WERI-Rb-1 (cell line): ENCODE results near the gene SLC49A4.

ENCODE experiments used
- DNase-seq: peaks from one replicate; pipeline ENCODE4 v3.0.0-alpha.2; 2020
- H3K27ac ChIP-seq: fragments of 250-450 bp; sonication (Bioruptor Pico); 2 replicates; pipeline ENCODE4 v1.5.1; 2020; ENCODE audit warnings: mild to moderate bottlenecking, moderate library complexity
- H3K27me3 ChIP-seq: fragments of 250-450 bp; sonication (Bioruptor Pico); 2 replicates; pipeline ENCODE4 v1.5.1; 2021; ENCODE audit warnings: mild to moderate bottlenecking, low read depth, moderate library complexity; ENCODE audit not compliant: insufficient read depth, severe bottlenecking
- H3K36me3 ChIP-seq: fragments of 250-450 bp; sonication (Bioruptor Pico); 2 replicates; pipeline ENCODE4 v1.5.1; 2020; ENCODE audit warnings: mild to moderate bottlenecking, moderate library complexity
- H3K4me3 ChIP-seq: 2 replicates; pipeline ENCODE4 v1.5.1; 2011; ENCODE audit warnings: low read depth, mild to moderate bottlenecking, control low read depth, low read length
- H3K9me3 ChIP-seq: fragments of 250-450 bp; sonication (Bioruptor Pico); 2 replicates; pipeline ENCODE4 v1.5.1; 2021; ENCODE audit warnings: mild to moderate bottlenecking, moderate library complexity; ENCODE audit not compliant: severe bottlenecking
- CTCF ChIP-seq: IDR thresholded peaks from 2 replicates; pipeline ENCODE4 v1.5.1; 2011; ENCODE audit warnings: low read depth, mild to moderate bottlenecking, control low read depth, inconsistent platforms, low read length

SLC49A4 gene

GRCh38 chr3:122923611-122924010 is 128.7 kb downstream of the SLC49A4 start:
- no peak for DNase-seq
- H3K27ac ChIP-seq = no peak overlapping the region
- H3K27me3 ChIP-seq = no peaks in the 10 kb centered on the region
- H3K4me3 ChIP-seq = no peak overlapping the region
- no peaks in the 10 kb centered on the region for H3K9me3 ChIP-seq
- no peaks in the 10 kb centered on the region for H3K36me3 ChIP-seq
- TF ChIP-seq CTCF = no peak

- no peak for DNase-seq
- no peak for TF ChIP-seq CTCF
- no peak overlapping the region for H3K4me3 ChIP-seq
- no peaks in the 10 kb centered on the region for H3K9me3 ChIP-seq
- H3K27ac ChIP-seq = no peak overlapping the region
- H3K27me3 ChIP-seq = no peaks in the 10 kb centered on the region
- no peaks in the 10 kb centered on the region for H3K36me3 ChIP-seq
These were observed 129.2 kb downstream of the SLC49A4 start for GRCh38 chr3:122924056-122924455.

- DNase-seq = no peak
- no peak overlapping the region for H3K4me3 ChIP-seq
- no peaks in the 10 kb centered on the region for H3K9me3 ChIP-seq
- TF ChIP-seq CTCF = no peak
- no peak overlapping the region for H3K27ac ChIP-seq
- no peaks in the 10 kb centered on the region for H3K36me3 ChIP-seq
- no peaks in the 10 kb centered on the region for H3K27me3 ChIP-seq
These were observed 130.9 kb downstream of the SLC49A4 start for GRCh38 chr3:122925756-122926155.

GRCh38 chr3:122926322-122926721 is 131.5 kb downstream of the SLC49A4 start:
- no peaks in the 10 kb centered on the region for H3K27me3 ChIP-seq
- TF ChIP-seq CTCF = no peak
- H3K36me3 ChIP-seq = no peaks in the 10 kb centered on the region
- DNase-seq = no peak
- H3K9me3 ChIP-seq = no peaks in the 10 kb centered on the region
- no peak overlapping the region for H3K27ac ChIP-seq
- no peak overlapping the region for H3K4me3 ChIP-seq

- Histone ChIP-seq H3K4me3 (no peak overlapping the region), H3K9me3 (no peaks in the 10 kb centered on the region), H3K27ac (no peak overlapping the region), H3K27me3 (no peaks in the 10 kb centered on the region), H3K36me3 (no peaks in the 10 kb centered on the region)
- no peak for TF ChIP-seq CTCF
- no peak for DNase-seq
These were observed 131.9 kb downstream of the SLC49A4 start for GRCh38 chr3:122926811-122927210.

GRCh38 chr3:122927726-122928125 is 132.9 kb downstream of the SLC49A4 start:
- H3K27ac ChIP-seq = no peak overlapping the region
- no peaks in the 10 kb centered on the region for H3K27me3 ChIP-seq
- DNase-seq = no peak
- H3K4me3 ChIP-seq = no peak overlapping the region
- no peak for TF ChIP-seq CTCF
- no peaks in the 10 kb centered on the region for H3K9me3 ChIP-seq
- H3K36me3 ChIP-seq = no peaks in the 10 kb centered on the region
